ENCODE measurements around the gene UBR1.

- TF ChIP-seq ZNF232 (CRISPR knock-in tag; IDR thresholded peaks at IDR 0.05) (no peak), CTCF (IDR thresholded peaks at IDR 0.05) (no peak), PRDM15 (CRISPR knock-in tag; IDR thresholded peaks at IDR 0.05) (no peak), ATF6 (CRISPR knock-in tag; IDR thresholded peaks at IDR 0.05) (no peak), JAZF1 (CRISPR knock-in tag; IDR thresholded peaks at IDR 0.05) (no peak), NR2C2 (CRISPR knock-in tag; IDR thresholded peaks at IDR 0.05) (no peak), ATF2 (CRISPR knock-in tag; IDR thresholded peaks at IDR 0.05; ENCODE audit: borderline replicate concordance, low read depth) (no peak), NFYB (CRISPR knock-in tag; conservative IDR thresholded peaks at IDR 0.05; ENCODE audit: low read depth) (no peak)
Measured at GRCh38 chr15:43105778-43106485, at the start of gene UBR1.
